ENCODE results near the gene TAF1D. TPM values are rescaled to one million over a fixed set of nuclear protein-coding genes. Genes with fewer than 3 reads are reported as not detected.

Gene TAF1D, protein sequence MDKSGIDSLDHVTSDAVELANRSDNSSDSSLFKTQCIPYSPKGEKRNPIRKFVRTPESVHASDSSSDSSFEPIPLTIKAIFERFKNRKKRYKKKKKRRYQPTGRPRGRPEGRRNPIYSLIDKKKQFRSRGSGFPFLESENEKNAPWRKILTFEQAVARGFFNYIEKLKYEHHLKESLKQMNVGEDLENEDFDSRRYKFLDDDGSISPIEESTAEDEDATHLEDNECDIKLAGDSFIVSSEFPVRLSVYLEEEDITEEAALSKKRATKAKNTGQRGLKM
- total RNA-seq = 91.0 and 127 TPM in 2 replicates

DNA sequence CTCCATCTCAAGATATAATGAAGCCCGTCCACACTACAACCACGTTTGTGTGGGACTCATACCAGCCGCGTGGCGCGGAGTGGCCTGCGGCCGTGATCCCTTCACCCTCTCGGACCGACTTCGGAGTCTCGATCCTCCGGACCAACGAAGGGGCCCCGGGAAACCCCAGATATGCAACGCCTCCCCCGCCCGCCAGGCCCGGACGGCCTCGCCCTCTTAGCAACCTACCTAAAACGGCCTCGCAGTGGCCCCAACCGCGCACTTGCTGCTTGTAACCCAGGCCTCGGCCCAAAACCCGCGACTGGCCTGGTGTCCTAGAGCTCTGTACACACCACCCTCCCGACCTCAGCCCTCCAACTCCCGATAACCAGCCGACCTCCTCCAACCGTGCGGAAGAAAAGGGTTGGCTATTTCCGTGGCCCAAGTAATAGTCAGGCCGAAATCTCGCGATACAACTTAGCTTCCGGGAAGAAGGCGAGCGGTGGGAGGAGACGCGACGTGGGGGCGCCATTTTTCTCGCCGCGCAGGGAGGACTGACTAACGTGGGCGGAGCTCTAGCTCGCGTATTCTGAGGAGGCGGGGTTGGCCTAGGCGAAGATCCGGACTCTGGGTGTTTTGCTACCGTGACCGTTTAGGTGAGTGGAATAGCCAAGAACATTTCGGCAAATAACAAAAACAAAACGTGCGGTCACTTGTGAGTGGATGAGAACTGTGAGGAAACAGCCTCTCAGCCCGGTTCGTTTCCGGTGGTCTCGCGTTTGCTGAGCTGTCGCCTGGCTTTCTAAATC lies at the start of gene TAF1D, which contains the start of gene C11orf54:
Gene TAF1D (minus strand): TSS at position 402 of the 788 bp plus-strand sequence. CDS start 2,191 bp downstream, outside the sequence.
Gene C11orf54 (plus strand): TSS at position 579 of the 788 bp plus-strand sequence. CDS start 5,722 bp downstream, outside the sequence.

DNA sequence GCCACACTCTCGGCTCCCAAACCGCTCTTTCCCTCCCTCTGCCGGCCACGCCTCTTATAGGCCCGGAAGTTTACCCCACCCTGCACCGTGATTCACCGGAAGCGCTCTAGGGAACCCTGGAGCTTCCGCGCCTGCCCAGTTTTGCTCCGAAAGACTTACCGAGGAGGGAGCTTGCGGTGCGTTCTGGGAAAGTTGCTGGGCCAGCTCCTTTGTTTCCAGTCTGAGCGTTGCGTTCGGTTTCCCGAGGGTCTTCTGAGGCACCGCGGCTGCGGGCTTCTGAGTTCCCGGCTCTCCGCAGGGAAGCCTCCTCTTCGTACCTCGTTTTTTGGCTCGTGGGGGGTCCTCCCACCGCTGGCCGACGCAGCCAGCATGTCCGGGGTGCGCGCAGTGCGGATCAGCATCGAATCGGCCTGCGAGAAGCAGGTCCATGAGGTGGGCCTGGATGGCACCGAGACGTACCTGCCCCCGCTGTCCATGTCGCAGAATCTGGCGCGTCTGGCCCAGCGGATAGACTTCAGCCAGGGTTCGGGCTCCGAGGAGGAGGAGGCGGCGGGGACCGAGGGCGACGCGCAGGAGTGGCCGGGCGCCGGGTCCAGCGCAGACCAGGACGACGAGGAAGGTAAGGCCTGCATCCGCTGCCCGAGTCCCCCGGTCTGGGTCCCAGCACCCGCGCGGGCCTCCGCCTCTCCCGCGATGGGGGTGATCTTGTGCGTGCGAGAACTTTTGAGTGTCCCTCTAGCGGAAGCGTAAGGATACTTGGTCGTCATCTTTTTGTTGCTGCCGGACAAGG lies 43.0 kb upstream of the TAF1D start, which contains the start of gene MED17:
Gene MED17 (plus strand): TSS at position 138 of the 790 bp plus-strand sequence. CDS start 232 bp downstream, at position 370.

Other genes with a start within 250 kb of the TAF1D start
- 5.3 and 31.4 TPM in 2 replicates for gene SMCO4, start 198.1 kb downstream of the TAF1D start, total RNA-seq
- 8.4 and 10.1 TPM in 2 replicates for gene CEP295, start 79.8 kb downstream of the TAF1D start, total RNA-seq
- gene C11orf54, start 177 bp upstream of the TAF1D start, total RNA-seq = 8.7 and 20.4 TPM in 2 replicates
- 16.8 and 27.4 TPM in 2 replicates for gene MED17, start 42.8 kb upstream of the TAF1D start, total RNA-seq
- 0.13 TPM in 1 of 2 replicates, not detected in the other for gene VSTM5, start 109.1 kb upstream of the TAF1D start, total RNA-seq